A673 (cell line): ENCODE data around the gene CDX1. TPM values are rescaled to one million over a fixed set of nuclear protein-coding genes. Genes with fewer than 3 reads are reported as not detected.

Experiments used
- BruUV-seq: library from RNA; stranded (reverse); fragments of 400-500 nt; replicated peaks from 2 replicates; lab custom pipeline; 2021; lab: Mats Ljungman, UMichigan
- CTCF ChIA-PET: fragments of 300-600 bp; sonication (Branson Sonifier 250); formaldehyde crosslinking; loops from one replicate; lab custom pipeline; 2022; ENCODE audit warnings: antibody characterized with exemption; lab: Charles Lee
- POLR2A ChIA-PET: fragments of 300-600 bp; sonication (Branson Sonifier 250); formaldehyde crosslinking; loops from one replicate; lab custom pipeline; 2022; ENCODE audit warnings: antibody characterized with exemption; ENCODE audit not compliant: low non-redundant PET; lab: Charles Lee
- DNase-seq: peaks from one replicate; pipeline ENCODE4 v3.0.0-alpha.2; 2015; ENCODE audit warnings: low spot score
- H3K27ac ChIP-seq: fragments of 200-600 bp; sonication (generic); 2 replicates; pipeline ENCODE4 v1.5.1; 2016; ENCODE audit warnings: mixed run types, low read depth, mild to moderate bottlenecking, mixed read lengths, antibody characterized with exemption, low read length; ENCODE audit not compliant: poor library complexity, severe bottlenecking
- H3K27me3 ChIP-seq: fragments of 200-600 bp; sonication (generic); replicated peaks from 2 replicates; pipeline ENCODE4 v1.6.1; 2017; ENCODE audit warnings: mixed run types, low read depth, mild to moderate bottlenecking, mixed read lengths, antibody characterized with exemption, low read length; ENCODE audit not compliant: insufficient read depth, poor library complexity
- H3K36me3 ChIP-seq: fragments of 200-600 bp; sonication (generic); 2 replicates; pipeline ENCODE4 v1.6.1; 2016; ENCODE audit warnings: mixed run types, mild to moderate bottlenecking, mixed read lengths, antibody characterized with exemption, low read length; ENCODE audit not compliant: insufficient read depth, poor library complexity, severe bottlenecking
- H3K4me1 ChIP-seq: fragments of 200-600 bp; sonication (generic); 2 replicates; pipeline ENCODE4 v1.6.1; 2017; ENCODE audit warnings: mixed run types, mild to moderate bottlenecking, mixed read lengths, antibody characterized with exemption, low read length; ENCODE audit not compliant: insufficient read depth, poor library complexity, severe bottlenecking
- H3K4me3 ChIP-seq: fragments of 200-600 bp; sonication (generic); 2 replicates; pipeline ENCODE4 v1.5.1; 2016; ENCODE audit warnings: low read depth, mixed run types, mild to moderate bottlenecking, mixed read lengths, low read length; ENCODE audit not compliant: poor library complexity, severe bottlenecking
- H3K9me3 ChIP-seq: fragments of 200-600 bp; sonication (generic); 2 replicates; pipeline ENCODE4 v1.6.1; 2016; ENCODE audit warnings: mixed run types, low read depth, mild to moderate bottlenecking, mixed read lengths, antibody characterized with exemption, low read length; ENCODE audit not compliant: poor library complexity, severe bottlenecking
- EZH2 ChIP-seq: fragments of 200-600 bp; sonication (generic); IDR thresholded peaks from 2 replicates; pipeline ENCODE4 v1.6.1; 2017; ENCODE audit warnings: borderline replicate concordance, low read depth, mild to moderate bottlenecking, mixed read lengths, antibody characterized with exemption, low read length; ENCODE audit not compliant: poor library complexity, severe bottlenecking
- intact Hi-C: fragments of 100-400 bp; cut with micrococcal nuclease; formaldehyde crosslinking; loops from one replicate; pipeline ENCODE4 v1.10.0; 2022; ENCODE audit not compliant: unreplicated experiment
- total RNA-seq: library from RNA; stranded (reverse); gene quantifications from 2 replicates; pipeline ENCODE4 v1.2.3, GENCODE V29; 2021
- TF ChIP-seq, protein P1 (sequence below): fragments of 300-800, 200-600 bp; sonication (generic); conservative IDR thresholded peaks from 2 replicates; pipeline ENCODE4 v1.5.1; 2017; ENCODE audit warnings: low read depth, mild to moderate bottlenecking, antibody characterized with exemption, low read length, moderate library complexity, mixed read lengths

CDX1 gene
- total RNA-seq, 1 experiment from 2014 or later: not detected

DNA sequence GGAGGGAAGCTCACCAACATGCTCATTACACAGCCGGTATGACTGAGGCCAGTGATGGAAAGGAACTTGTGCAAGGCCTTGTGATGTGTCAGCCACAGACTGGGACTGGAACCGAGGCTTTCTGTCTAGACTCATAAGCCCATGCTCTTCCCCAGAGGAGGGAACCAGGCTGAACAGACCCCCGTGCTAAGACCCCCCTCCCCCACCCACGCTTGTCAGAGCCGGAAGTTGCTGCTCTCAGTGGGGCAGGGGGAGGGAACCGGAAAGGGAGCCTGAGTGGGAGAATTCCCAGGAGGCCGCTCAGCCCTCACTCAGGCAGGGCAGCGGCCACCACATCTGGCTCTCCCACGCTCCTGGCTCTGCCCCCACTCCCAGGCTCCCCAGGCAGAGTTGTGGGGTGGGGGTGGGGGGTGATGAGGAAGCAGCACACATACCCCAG, 6.8 kb upstream of the CDX1 start:
- DNase-seq: peak; percentile 86
- POLR2A ChIA-PET: no interaction called here
- no peaks in the 10 kb centered on the region for H3K27me3 ChIP-seq
- H3K9me3 ChIP-seq: no peaks in the 10 kb centered on the region
- H3K4me3 ChIP-seq: no peak overlapping the region
- peaks cover 50% of the 10 kb centered on the region for H3K4me1 ChIP-seq
- BruUV-seq: no TSS peak
- CTCF ChIA-PET: no interaction called here
- H3K36me3 ChIP-seq: no peaks in the 10 kb centered on the region
- peak overlapping the region; percentile 81 for H3K27ac ChIP-seq
- intact Hi-C loops: loop anchor here (10.0 kb wide), 1 partner anchor 275 kb away; no protein-coding TSS in a partner anchor
- no peak for TF ChIP-seq EZH2
- TF ChIP-seq, protein P1, sequence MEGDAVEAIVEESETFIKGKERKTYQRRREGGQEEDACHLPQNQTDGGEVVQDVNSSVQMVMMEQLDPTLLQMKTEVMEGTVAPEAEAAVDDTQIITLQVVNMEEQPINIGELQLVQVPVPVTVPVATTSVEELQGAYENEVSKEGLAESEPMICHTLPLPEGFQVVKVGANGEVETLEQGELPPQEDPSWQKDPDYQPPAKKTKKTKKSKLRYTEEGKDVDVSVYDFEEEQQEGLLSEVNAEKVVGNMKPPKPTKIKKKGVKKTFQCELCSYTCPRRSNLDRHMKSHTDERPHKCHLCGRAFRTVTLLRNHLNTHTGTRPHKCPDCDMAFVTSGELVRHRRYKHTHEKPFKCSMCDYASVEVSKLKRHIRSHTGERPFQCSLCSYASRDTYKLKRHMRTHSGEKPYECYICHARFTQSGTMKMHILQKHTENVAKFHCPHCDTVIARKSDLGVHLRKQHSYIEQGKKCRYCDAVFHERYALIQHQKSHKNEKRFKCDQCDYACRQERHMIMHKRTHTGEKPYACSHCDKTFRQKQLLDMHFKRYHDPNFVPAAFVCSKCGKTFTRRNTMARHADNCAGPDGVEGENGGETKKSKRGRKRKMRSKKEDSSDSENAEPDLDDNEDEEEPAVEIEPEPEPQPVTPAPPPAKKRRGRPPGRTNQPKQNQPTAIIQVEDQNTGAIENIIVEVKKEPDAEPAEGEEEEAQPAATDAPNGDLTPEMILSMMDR: no peak

GRCh38 chr5:150160448-150161081, 6.0 kb upstream of the CDX1 start:
- H3K4me1 ChIP-seq: peaks cover 45% of the 10 kb centered on the region
- DNase-seq: no peak
- CTCF ChIA-PET: interaction anchor here (0.5 kb wide), 1 partner anchor 331 kb away, joined by 3 read pairs; no protein-coding TSS in a partner anchor
- H3K27me3 ChIP-seq: no peaks in the 10 kb centered on the region
- BruUV-seq: no TSS peak
- no peaks in the 10 kb centered on the region for H3K9me3 ChIP-seq
- POLR2A ChIA-PET: interaction anchor here (0.5 kb wide), 1 partner anchor 198 kb away, joined by 7 read pairs; no protein-coding TSS in a partner anchor
- intact Hi-C loops: loop anchor here (1.0 to 10.0 kb wide), 2 partner anchors 58 to 274 kb away; no protein-coding TSS in a partner anchor
- peak overlapping the region; percentile 81 for H3K27ac ChIP-seq
- H3K4me3 ChIP-seq: no peak overlapping the region
- H3K36me3 ChIP-seq: no peaks in the 10 kb centered on the region
- no peak for TF ChIP-seq EZH2
- TF ChIP-seq, protein P1: no peak

- Histone ChIP-seq H3K36me3 (no peaks in the 10 kb centered on the region), H3K27ac (no peak overlapping the region), H3K27me3 (no peaks in the 10 kb centered on the region), H3K4me1 (peaks cover 41% of the 10 kb centered on the region), H3K9me3 (no peaks in the 10 kb centered on the region), H3K4me3 (no peak overlapping the region)
- DNase-seq: peak; percentile 87
- BruUV-seq: no TSS peak
- CTCF ChIA-PET: interaction anchor here (0.5 to 1.1 kb wide), 3 partner anchors 12 to 332 kb away, joined by 3 to 4 read pairs (median 4); no protein-coding TSS in a partner anchor
- POLR2A ChIA-PET: interaction anchor here (0.5 kb wide), 1 partner anchor 299 kb away, joined by 6 read pairs; no protein-coding TSS in a partner anchor
- intact Hi-C loops: loop anchor here (1.0 to 10.0 kb wide), 2 partner anchors 57 to 273 kb away; no protein-coding TSS in a partner anchor
- TF ChIP-seq EZH2: no peak
- TF ChIP-seq, protein P1: peak; percentile 96
Observed at GRCh38 chr5:150161242-150162141, 5.1 kb upstream of the CDX1 start.
